Stimulated activated CD4-positive, alpha-beta T cell treated with anti-CD3 and anti-CD28 coated beads, Interleukin-4, amount 100 ng/mL, for 1 hour (primary cell): ENCODE data around the gene AQP4.

Source experiments
- DNase-seq: peaks from one replicate; pipeline ENCODE4 v3.0.0-alpha.2; 2020

Gene AQP4

DNA sequence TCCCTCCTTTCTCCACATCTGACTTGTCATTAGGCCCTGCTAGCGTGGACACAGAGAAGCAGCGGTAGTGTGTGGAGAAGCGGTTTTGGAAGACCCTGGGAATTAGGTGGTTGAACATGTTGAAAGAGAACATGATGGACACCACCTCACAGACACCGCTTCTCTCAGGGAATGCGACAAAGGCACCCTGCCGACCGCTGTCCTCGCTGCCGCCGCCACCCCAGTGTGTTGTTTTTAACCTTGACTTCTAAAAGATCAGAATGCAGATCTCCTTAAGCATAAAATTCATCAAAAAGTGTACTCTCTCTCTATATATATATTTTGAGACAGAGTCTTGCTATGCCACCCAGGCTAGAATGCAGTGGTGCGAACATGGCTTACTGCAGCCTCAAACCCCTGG, 33.2 kb downstream of the AQP4 start:
- no peak for DNase-seq

DNA sequence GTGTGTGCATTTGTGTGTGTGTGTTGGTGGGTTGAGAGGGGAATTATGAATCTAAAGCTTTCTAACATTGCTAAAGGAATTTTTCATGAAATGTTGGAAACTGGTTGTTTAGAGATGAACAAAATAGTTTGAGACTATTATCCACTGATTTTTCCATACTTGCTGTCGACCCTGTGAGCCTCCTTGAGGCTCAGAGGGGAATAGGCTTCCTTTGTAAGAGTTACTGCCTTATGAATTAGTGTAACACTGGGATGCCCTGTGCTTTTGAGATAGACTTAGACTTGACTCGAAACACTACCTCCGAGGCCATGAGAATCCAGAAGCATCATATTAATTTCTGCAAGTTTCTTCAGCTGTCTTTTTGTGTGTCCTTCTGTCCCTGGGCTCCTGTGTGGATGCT, 37.9 kb downstream of the AQP4 start:
- DNase-seq: no peak

DNA sequence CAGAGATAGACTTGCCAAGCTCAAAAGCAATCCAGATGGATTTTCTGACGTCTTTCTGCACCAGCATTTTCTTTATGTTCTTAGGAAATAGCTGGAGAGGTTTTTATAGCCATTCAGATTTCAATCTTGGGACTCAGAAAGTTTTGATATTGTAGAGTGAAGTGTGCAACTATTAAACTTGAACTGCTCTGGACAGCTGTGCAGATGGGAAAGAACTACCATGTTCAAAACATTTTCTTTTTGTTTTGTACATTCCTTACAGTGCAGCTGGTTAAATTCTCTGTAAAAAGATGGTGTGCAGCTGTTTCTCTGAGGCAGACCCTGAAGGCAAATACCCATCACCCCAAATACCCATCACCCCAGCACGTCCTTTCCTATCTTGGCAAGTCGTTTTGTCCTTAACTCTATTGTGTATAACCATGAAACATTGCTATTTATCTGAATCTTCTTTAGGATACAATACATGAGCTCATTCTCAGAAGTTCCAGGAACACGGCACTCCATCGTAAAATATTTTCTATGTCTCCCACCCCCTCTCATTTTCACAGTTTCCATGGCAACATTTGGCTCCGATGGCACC, 38.8 kb downstream of the AQP4 start:
- DNase-seq: no peak

DNA sequence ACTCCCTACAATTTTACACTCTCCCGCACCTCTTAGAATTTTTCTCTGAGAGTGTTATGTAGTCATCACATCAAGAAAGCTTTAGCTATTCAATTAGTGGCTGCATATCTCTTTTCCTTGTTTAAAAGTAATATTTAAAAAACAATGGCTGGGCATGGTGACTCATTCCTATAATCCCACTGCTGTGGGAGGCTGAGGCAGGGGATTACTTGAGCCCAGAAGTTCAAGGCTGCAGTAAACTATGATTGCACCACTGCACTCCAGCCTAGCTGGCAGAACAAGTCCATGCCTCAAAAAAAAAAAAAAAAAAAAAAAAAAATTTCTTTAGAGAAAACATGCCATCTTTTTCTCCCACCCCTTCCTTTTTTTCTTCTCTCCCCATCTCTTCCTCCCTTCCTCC, 44.3 kb downstream of the AQP4 start:
- DNase-seq: no peak

DNA sequence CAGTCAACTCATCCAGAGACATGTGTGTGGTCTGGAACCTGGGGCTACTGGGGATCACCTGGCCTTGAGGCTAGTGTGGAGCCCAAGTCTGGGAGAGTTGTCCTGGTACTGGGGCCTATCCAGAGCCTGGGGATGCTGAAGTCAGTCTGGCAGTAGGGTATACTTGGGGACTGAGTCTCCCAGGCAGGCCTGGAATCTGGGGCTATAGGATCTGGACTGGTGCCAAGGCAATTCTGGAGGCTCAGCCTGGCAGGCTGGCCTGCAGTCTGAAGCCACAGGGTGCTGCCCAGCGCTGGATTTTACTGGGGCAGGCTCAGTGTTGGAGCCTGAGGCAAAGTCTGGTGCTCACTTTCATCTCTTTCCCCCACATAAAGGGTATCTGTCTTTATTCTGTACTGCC, 46.5 kb downstream of the AQP4 start:
- no peak for DNase-seq

DNA sequence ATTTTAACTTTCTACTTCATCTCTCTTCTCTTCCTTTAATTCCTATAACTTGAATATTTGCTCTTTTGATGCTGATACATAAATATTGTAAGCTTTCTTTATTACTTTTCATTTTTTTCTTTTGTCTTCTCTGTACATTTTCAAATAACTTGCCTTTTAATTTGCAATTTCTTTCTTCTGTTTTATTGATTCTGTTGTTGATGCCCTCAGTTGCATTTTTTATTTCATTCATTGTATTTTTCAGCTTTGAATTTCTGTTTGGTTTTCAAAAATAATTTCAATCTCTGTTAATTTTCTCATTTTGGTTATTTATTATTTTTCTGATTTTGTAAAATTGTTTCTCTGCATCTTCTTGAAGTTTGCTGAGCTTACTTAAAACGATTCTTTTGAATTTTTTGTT, 47.0 kb downstream of the AQP4 start:
- DNase-seq: no peak

DNA sequence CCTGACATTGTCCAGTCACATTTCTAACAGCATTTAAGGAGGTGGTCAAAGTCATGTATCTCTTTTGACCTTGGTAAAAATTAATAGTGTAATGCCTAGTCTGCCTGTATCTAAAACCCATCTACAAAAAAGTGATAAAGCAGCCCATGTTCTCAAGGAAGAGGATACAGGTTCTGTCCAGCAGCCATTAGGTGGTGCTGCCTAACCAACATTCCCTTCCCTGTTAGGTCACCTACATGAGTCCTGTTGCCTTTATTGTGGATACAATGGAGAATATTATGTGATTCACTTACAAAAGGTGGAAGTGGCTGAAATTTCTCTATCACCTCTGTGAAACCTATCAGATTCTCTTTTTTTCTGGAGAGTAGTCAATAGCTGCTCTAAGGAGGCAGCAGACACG, 52.5 kb downstream of the AQP4 start:
- DNase-seq: no peak

DNA sequence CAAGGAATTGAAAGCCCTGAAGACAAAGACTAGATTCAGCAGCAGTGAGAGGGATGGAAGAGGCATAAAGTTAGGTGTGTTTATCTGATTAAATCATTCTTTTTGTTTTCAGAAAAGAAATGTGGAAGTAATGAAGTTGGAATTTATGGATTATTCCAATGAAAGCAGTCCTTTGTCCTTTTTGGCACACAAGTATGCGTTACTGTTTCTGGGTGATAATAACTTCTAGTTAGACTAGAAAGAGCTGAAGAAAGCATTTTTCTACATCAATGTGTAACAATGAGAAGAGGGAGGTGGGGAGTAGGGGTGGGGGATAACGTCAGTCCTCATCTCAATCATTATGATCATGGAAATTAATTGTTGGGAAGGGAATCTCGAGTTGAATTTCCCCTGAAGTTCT, 53.0 kb downstream of the AQP4 start:
- no peak for DNase-seq

DNA sequence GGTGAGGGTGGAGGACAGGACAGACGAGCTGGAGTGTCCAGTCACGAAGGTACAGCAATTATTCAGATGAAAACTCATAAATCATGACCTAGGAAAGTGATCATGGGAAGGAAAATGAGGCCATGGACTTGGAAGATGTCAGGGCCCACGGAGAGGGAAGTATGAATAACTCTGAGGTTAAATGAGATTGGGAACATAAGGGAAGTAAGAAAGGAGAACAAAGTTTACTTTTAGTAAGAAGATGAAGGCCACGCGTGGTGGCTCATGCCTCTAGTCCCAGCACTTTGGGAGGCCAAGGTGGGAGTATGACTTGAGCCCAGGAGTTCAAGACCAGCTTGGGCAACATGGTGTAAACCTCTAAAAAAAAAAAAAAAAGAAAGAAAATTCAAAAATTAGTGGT, 56.2 kb downstream of the AQP4 start:
- DNase-seq: no peak

DNA sequence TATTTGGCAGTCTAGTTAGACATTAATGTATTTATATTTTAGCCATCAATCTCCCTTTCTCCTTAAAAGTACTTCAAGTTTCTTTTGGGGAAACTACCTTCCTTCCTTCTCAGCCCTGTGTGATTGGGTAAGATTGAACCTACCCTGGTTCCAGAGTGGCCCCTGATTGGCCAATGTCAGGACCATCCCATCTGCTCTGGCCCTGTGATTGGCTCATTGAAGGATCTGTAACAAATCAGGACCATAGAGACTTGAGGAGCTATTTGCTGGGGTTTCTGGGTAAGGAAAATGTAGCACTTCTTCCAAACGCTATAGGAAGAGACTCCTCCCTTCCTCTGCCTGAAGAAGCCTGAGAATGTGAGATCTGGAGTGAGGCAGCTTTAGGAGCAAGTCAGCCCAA, 59.3 kb downstream of the AQP4 start:
- DNase-seq: no peak

DNA sequence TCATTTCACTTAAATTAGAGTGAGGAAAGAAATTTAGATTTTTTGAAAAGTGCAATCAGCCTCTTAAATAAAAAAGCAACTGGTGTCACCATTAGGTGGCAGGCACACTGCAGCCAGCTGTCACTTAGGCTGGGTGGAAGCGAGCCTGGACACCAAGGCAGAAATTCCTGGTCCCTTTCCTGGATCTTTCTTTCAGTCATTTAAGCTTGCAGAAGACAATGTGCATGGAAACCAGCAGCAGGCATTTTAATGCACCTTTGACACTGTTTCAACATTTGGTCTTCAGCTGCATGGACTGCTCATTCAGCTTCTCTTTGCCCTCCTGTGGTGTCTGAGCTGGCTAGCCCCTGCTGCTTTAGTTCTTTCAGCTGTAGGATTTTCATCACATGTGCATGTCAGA, 61.0 kb downstream of the AQP4 start:
- DNase-seq: no peak

DNA sequence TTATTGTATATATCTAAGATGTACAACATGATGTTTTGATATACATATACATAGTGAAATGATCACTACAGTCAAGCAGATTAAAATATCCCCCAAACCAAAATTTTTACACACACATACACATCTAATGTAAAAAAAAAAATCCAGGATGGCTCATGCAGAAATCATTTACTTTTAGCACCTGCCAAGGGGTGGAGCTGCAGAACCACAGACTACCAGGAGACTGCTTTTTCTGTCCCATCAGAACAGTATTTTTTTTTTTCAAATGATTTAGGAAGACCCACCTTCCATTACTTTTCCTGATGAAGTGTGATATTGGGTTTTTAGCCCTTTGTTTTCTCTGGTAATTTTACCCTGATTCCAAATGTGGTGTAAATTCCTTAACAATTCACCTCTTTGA, 61.9 kb downstream of the AQP4 start:
- no peak for DNase-seq

DNA sequence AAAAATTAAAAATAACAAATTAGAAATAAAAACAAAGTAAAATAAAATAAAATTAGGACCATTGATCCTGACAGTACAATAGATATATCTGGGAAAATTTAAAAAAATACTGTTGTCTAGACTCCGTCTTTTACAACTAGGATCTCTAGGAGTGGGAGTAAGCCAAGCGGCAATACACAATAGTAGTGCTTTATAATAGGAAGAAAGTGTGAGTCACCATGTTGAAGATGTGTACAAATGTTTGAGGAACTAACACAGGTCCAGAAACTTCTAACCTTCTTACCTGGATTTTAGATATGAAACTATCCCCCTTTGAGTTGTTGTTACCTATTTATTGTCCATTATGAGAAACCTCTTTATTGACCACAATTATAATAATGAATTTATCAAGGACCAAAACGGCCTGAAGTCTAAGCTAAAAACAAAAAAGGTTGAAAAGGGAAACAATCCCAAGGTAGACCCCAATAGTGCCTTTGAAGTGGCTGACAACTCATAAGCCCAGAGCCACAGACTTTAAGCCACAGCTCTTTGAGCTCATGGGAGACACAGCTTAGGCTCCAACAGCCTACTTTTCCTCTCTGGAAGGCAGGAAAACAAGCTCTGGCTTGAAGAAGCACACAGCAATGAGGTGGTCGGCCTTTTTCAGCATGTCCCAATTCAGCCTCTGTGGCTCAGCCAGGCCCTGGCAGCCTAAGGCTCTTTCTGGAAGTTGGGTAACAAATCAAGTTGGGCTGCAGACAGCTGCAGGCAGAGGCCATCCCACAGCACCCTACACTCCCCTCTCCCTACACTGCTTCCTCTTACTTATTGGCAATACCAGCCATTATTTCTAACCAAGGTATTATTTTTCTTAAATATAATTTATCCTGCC, 62.9 kb downstream of the AQP4 start:
- no peak for DNase-seq
